Activated T-helper 2 cell treated with anti-CD3 and anti-CD28 coated beads, Interferon-gamma antibody, Interleukin-2, Interleukin-4, amounts not matched to agents 10 μg/mL and 5 μg/mL and 100 μg/mL, durations not matched to agents 14 hours and 24 hours and 36 hours (primary cell): Measurements from ENCODE around the gene BCL7A. TPM values are rescaled to one million over a fixed set of nuclear protein-coding genes. Genes with fewer than 3 reads are reported as not detected.
"Not testable (repeated sequence)": the region's sequence is repeated elsewhere in the genome, so short reads cannot be mapped to it uniquely, and the experiment has no call there.

Experiments
- DNase-seq: peaks from one replicate; pipeline ENCODE4 v3.0.0; 2021; ENCODE audit warnings: low spot score
- H3K27ac Mint-ChIP-seq: one replicate; pipeline ENCODE4 v1.8.0; 2021; ENCODE audit warnings: mixed read lengths
- H3K27me3 Mint-ChIP-seq: one replicate; pipeline ENCODE4 v1.8.0; 2021; ENCODE audit warnings: low read depth, mixed read lengths
- H3K36me3 Mint-ChIP-seq: one replicate; pipeline ENCODE4 v1.8.0; 2021; ENCODE audit warnings: low read depth, mixed read lengths
- H3K4me1 Mint-ChIP-seq: one replicate; pipeline ENCODE4 v1.8.0; 2021; ENCODE audit warnings: low read depth, mixed read lengths
- H3K4me3 Mint-ChIP-seq: one replicate; pipeline ENCODE4 v1.8.0; 2021; ENCODE audit warnings: low read depth, mild to moderate bottlenecking, moderate library complexity, mixed read lengths
- H3K9me3 Mint-ChIP-seq: one replicate; pipeline ENCODE4 v1.8.0; 2021; ENCODE audit warnings: mixed read lengths
- intact Hi-C: fragments of 100-400 bp; cut with micrococcal nuclease; formaldehyde crosslinking; loops from one replicate; pipeline ENCODE4 v1.15.1; 2023
- total RNA-seq: library from RNA; stranded (reverse); gene quantifications from 2 replicates; pipeline ENCODE4 v1.2.3, GENCODE V29; 2022

Gene BCL7A
- 11.4 and 12.5 TPM in 2 replicates for total RNA-seq

DNA sequence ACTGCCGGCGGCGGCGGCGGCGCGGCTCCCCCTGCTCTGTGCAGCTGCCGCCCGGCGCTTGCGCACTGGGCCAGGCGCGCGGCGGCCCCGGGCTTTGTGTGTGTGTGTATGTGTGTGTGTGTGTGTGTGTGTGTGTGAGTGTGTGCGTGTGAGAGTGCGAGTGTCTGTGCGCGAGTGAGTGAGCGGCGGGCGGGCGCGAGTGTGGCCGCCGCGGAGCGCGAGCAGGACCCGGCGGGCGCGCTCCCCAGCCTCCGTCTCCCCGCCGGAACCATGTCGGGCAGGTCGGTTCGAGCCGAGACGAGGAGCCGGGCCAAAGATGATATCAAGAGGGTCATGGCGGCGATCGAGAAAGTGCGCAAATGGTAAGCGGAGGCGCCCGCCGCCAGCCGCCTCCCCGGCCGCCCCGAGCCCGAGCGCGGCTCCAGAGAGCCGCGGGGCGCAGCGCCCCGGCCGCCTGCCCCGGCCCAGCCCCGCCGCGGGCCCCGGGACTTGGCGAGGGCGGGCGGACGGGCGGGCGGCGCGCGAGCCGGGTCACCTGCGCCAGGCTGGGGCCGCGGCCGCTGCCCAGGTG is at the start of gene BCL7A:
TSS of gene BCL7A (plus strand) at position 63 of the 571 bp plus-strand sequence. CDS start at position 271, 208 bp downstream.
- peaks cover 8% of the 10 kb centered on the region for H3K4me1 Mint-ChIP-seq
- peaks cover 12% of the 10 kb centered on the region for H3K27me3 Mint-ChIP-seq
- intact Hi-C loops = loop anchor here (5.0 kb wide), 1 partner anchor 105 kb away; the partner anchor contains the start of gene CFAP251
- H3K9me3 Mint-ChIP-seq = peaks cover 6% of the 10 kb centered on the region
- peak within 1 kb of the TSS; percentile 91 for H3K4me3 Mint-ChIP-seq
- H3K36me3 Mint-ChIP-seq = no peaks in the 10 kb centered on the region
- H3K27ac Mint-ChIP-seq = peak within 1 kb of the TSS; percentile 86
- DNase-seq = peak; percentile 56

DNA sequence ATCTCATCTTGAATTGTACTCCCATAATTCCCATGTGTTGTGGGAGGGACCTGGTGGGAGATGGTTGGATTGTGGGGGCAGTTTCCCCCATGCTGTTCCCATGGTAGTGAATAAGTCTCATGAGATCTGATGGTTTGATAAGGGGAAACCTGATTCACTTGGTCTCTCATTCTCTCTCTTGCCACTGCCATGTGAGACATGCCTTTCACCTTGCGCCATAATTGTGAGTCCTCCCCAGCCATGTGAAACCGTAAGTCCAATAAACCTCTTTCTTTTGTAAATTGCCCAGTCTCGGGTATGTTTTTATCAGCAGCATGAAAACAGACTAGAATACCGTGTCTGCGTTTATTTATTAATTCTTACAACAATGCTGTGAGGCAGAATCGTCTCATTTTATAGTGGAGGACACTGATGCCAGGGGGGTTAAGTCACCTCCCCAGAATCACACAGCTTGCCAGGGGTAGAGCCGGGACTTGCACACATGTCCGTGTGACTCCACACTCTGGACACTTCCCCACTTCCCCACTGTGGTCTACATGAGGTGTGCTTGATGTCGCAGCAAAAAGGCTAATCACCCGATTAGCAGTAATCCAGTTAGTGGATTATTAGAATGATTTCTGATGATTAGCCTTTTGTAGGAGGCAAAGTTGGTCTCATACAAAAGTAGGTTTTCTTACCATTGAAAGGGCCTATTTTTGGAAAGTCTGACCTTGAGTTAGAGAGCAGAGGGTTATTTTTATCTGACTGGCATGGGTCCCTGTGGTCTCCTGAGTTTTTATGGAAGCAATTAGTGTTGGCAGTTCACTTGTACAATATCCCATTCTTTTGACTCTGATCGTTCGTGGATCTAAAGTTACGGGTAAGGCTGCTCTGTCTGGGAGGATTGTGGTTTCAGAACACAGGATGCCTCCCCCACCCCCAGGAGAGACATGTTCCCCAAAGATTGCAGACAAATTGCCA is 47.4 kb upstream of the BCL7A start:
- peaks cover 5% of the 10 kb centered on the region for H3K36me3 Mint-ChIP-seq
- H3K9me3 Mint-ChIP-seq = peaks cover 12% of the 10 kb centered on the region
- H3K4me3 Mint-ChIP-seq = no peak overlapping the region
- no peaks in the 10 kb centered on the region for H3K4me1 Mint-ChIP-seq
- intact Hi-C loops = no loop called here
- no peak for DNase-seq
- peaks cover 4% of the 10 kb centered on the region for H3K27me3 Mint-ChIP-seq
- no peak overlapping the region for H3K27ac Mint-ChIP-seq

DNA sequence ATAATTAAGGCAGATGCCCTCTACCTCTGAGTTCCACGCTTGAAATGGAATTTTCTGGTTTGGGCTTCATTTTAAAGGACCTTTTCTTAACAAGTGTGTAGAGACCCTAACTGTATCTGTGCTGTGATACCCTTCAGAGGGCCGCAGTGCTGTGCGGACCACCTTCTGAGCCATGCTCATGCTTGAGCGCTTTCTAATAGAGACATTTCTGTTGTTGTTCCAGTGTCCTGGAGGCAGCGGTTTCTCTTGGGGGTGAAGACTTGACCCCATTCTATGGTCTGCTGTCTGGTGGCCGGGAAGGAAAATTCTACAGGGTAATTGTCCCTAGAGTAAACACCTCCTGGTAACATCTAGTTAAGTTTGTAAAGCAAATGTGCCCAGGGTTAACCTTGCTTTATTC is 46.7 kb upstream of the BCL7A start:
- no peak overlapping the region for H3K4me3 Mint-ChIP-seq
- peaks cover 5% of the 10 kb centered on the region for H3K36me3 Mint-ChIP-seq
- peaks cover 12% of the 10 kb centered on the region for H3K9me3 Mint-ChIP-seq
- DNase-seq = no peak
- H3K27ac Mint-ChIP-seq = no peak overlapping the region
- intact Hi-C loops = no loop called here
- no peaks in the 10 kb centered on the region for H3K4me1 Mint-ChIP-seq
- H3K27me3 Mint-ChIP-seq = peaks cover 4% of the 10 kb centered on the region

DNA sequence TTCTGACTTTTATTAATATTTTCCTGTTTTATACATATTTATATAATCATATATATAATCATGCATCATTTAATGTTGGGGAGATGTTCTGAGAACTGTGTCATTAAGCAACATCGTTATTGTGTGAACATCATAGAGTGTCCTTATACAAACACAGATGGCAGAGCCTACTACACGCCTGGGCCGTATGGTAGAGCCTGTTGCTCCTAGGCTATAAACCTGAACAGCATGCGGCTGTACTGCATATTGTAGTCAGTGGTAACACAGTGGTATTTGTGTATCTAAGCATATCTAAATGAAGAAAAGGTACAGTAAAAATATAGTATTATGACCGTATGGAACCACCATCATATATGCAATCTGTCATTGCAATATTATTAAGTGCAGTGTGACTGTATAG is 44.7 kb upstream of the BCL7A start:
- DNase-seq = no peak
- H3K4me1 Mint-ChIP-seq = peaks cover 3% of the 10 kb centered on the region
- H3K27ac Mint-ChIP-seq = no peak overlapping the region
- no peak overlapping the region for H3K4me3 Mint-ChIP-seq
- H3K27me3 Mint-ChIP-seq = peaks cover 4% of the 10 kb centered on the region
- intact Hi-C loops = no loop called here
- H3K36me3 Mint-ChIP-seq = peaks cover 3% of the 10 kb centered on the region
- H3K9me3 Mint-ChIP-seq = peaks cover 11% of the 10 kb centered on the region

DNA sequence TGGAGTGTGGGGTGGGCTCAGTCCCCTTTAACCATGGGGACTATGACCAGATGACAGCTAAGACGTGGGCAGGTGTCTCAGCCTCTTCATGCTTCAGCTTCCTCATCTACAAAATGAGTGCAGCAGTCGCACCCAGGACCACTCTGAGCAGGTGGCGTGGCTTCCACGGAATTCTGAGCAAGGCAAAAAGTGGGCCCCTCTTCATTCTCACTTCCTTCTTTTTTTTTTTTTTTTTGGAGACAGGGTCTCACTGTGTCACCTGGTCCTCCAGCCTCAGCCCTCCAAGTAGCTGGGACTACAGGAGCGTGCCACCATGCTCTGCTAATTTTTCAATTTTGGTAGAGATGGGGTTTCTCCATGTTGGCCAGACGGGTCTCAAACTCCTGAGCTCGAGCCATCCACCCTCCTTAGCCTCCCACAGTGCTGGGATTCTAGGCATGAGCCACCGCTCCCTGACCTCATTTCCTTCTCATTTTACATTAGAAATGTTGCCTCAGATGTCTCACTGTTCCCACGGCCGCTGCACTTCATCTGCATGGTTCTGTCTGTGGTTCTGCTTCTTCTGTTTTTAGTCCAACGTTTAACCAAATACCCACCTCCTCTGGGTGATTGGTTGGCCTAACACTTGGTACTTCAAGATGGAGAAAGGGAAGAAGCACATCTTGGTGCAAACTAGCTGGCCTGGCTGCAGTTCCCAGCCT is 41.3 kb upstream of the BCL7A start:
- H3K4me1 Mint-ChIP-seq = peaks cover 3% of the 10 kb centered on the region
- intact Hi-C loops = no loop called here
- no peak for DNase-seq
- no peaks in the 10 kb centered on the region for H3K36me3 Mint-ChIP-seq
- H3K27me3 Mint-ChIP-seq = peaks cover 1% of the 10 kb centered on the region
- H3K9me3 Mint-ChIP-seq = no peaks in the 10 kb centered on the region
- H3K4me3 Mint-ChIP-seq = no peak overlapping the region
- H3K27ac Mint-ChIP-seq = no peak overlapping the region

DNA sequence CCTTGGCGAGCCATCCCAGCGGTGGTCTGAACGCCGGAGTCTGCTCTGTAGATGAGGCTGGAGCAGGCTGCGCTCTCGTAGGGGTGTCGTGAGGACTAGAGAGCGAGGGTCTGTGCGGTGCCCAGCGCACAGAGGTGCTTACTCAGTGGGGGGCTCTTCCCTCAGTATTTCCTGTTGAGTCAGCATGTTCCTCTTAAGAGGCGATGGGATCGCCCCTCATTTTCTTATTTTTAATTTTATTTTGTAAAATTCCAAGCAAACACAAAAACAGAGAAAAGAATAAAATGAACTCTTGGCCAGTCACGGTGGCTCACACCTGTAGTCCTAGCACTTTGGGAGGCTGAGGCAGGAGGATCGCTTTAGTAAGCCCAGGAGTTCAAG is 40.8 kb upstream of the BCL7A start:
- Mint-ChIP-seq H3K27ac (no peak overlapping the region), H3K27me3 (no peaks in the 10 kb centered on the region), H3K9me3 (no peaks in the 10 kb centered on the region), H3K4me1 (peaks cover 3% of the 10 kb centered on the region), H3K4me3 (no peak overlapping the region), H3K36me3 (no peaks in the 10 kb centered on the region)
- DNase-seq = no peak
- intact Hi-C loops = no loop called here

DNA sequence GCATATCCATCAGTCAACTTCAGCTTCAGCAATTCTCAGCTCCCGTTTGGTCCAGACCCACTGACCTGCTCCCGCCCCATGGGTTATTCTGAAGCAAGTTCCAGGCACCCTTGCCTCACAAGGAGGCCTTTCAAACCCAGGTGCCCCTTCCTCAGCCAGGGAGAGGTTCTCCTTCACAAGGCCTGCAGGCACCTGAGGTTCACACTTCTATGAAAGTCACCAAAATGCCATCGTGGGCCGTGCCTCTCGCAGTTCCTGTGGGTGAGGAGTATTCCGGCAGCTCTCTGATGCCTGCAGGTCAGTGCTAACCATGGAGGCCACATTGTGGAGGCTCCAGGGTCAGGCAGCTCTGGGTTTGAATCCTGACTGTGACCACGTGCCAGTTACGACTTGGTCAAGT is 40.2 kb upstream of the BCL7A start:
- intact Hi-C loops = no loop called here
- H3K4me1 Mint-ChIP-seq = peaks cover 3% of the 10 kb centered on the region
- H3K9me3 Mint-ChIP-seq = no peaks in the 10 kb centered on the region
- DNase-seq = no peak
- H3K36me3 Mint-ChIP-seq = no peaks in the 10 kb centered on the region
- no peaks in the 10 kb centered on the region for H3K27me3 Mint-ChIP-seq
- H3K27ac Mint-ChIP-seq = no peak overlapping the region
- no peak overlapping the region for H3K4me3 Mint-ChIP-seq

DNA sequence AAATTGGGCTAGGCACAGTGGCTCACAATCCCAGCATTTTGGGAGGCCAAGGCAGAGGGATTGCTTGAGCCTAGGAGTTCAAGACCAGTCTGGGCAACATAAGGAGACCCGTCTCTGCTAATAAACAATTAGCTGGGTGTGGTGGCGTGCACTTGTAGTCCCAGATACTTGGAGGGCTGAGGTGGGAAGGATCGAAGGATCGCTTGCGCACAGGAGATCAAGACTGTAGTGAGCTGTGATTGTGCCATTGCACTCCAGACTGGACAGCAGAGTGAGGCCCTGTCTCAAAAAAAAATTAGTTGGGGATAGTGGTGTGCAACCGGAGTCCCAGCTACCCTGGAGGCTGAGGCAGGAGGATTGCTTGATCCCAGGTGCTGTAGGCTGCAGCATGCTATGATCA is 38.7 kb upstream of the BCL7A start:
- Mint-ChIP-seq H3K27ac (no peak overlapping the region), H3K36me3 (no peaks in the 10 kb centered on the region), H3K4me3 (no peak overlapping the region), H3K27me3 (no peaks in the 10 kb centered on the region), H3K4me1 (peaks cover 3% of the 10 kb centered on the region), H3K9me3 (no peaks in the 10 kb centered on the region)
- intact Hi-C loops = no loop called here
- no peak for DNase-seq

DNA sequence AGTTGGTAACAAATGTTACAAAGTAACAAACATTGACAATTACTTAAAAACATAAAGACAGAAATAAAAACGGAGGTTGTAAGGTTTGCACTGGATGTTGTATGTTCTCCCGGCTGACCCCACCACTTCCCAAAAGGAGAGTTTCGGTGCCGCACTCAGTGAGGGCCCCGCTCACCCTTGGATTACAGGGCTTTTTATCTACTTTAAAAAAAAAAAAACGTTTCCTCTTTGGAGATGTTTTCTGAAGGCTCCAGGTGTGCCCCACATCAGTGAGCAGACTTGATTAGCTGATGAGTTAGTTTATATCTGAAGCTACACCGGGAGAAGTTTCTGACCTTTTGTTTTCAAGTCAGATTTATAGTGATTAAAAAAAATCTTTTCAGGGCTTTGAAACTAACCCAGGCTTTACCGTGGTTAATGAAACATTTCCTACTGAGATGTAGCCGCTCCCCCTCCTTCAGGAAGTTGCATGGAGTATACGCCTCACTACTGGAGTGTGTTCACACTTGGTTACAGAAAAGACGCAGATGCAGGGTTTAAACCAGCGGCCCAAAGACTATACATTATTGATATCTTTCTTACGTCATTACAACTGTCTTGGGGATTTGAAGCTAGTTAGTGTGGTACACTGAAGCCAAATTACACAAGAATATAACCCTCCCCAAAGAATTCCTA is 38.0 kb upstream of the BCL7A start:
- H3K4me3 Mint-ChIP-seq = no peak overlapping the region
- peaks cover 3% of the 10 kb centered on the region for H3K4me1 Mint-ChIP-seq
- intact Hi-C loops = no loop called here
- H3K9me3 Mint-ChIP-seq = no peaks in the 10 kb centered on the region
- no peak for DNase-seq
- no peaks in the 10 kb centered on the region for H3K36me3 Mint-ChIP-seq
- no peak overlapping the region for H3K27ac Mint-ChIP-seq
- H3K27me3 Mint-ChIP-seq = no peaks in the 10 kb centered on the region

DNA sequence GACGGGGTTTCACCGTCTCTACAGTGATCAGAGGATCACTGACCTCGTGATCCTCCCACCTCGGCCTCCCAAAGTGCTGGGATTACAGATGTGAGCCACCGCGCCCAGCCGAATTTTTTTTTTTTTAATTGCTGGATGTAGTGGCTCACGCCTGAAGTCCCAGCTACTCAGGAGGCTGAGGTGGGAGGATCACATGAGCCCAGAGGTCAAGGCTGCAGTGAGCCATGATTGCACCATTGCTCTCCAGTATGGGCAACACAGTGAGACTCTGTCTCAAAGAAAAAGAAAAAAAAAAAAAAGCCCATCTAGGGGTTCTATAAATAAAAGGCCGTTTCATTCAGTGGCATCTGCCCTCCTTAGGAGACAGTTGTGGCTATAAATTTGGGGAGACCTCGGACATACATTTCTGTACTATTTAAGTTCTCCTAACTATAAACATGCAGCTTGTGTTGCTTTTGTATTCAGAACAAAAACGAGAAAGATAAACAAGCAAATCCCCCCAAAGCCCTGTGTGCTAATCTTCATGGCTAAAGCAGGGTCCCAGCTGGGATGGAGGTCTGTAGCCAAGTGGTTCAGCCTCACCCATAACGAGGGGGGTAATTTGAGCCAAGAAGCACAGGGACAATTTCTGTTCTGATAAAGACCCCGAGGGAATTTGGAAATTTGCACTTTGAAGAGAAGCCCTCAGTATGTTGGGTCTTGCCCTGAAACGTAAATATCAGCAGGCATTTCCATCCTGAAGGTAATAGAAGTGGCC is 35.0 kb upstream of the BCL7A start:
- Mint-ChIP-seq H3K4me1 (peaks cover 11% of the 10 kb centered on the region), H3K36me3 (no peaks in the 10 kb centered on the region), H3K4me3 (no peak overlapping the region), H3K9me3 (no peaks in the 10 kb centered on the region), H3K27me3 (no peaks in the 10 kb centered on the region), H3K27ac (no peak overlapping the region)
- intact Hi-C loops = no loop called here
- DNase-seq = no peak

DNA sequence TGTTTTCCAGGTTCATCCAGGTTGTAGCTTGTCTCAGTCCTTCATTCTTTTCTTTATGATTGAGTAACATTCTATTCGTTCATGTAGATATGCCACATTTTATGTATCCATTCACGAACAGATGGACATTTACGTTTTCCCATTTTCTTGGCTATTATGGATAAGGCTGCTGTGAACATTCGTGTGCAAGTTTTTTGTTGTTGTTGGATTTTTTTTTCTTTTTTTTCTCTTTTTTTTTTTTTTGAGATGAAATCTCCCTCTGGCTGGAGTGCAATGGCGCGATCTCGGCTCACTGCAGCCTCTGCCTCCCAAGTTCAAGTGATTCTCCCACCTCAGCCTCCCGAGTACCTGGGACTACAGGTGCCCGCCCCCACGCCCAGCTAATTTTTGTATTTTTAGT is 33.2 kb upstream of the BCL7A start:
- H3K27ac Mint-ChIP-seq, DNase-seq, H3K4me3 Mint-ChIP-seq, H3K9me3 Mint-ChIP-seq, H3K27me3 Mint-ChIP-seq, H3K36me3 Mint-ChIP-seq, intact Hi-C loops: not testable (repeated sequence)
- peaks cover 17% of the 10 kb centered on the region for H3K4me1 Mint-ChIP-seq
